ENCODE measurements around the gene STN1. TPM values are rescaled to one million over a fixed set of nuclear protein-coding genes. Genes with fewer than 3 reads are reported as not detected.

Gene STN1
- total RNA-seq, 2 donors from 2014 or later, result 15.5 to 42.7 TPM

DNA sequence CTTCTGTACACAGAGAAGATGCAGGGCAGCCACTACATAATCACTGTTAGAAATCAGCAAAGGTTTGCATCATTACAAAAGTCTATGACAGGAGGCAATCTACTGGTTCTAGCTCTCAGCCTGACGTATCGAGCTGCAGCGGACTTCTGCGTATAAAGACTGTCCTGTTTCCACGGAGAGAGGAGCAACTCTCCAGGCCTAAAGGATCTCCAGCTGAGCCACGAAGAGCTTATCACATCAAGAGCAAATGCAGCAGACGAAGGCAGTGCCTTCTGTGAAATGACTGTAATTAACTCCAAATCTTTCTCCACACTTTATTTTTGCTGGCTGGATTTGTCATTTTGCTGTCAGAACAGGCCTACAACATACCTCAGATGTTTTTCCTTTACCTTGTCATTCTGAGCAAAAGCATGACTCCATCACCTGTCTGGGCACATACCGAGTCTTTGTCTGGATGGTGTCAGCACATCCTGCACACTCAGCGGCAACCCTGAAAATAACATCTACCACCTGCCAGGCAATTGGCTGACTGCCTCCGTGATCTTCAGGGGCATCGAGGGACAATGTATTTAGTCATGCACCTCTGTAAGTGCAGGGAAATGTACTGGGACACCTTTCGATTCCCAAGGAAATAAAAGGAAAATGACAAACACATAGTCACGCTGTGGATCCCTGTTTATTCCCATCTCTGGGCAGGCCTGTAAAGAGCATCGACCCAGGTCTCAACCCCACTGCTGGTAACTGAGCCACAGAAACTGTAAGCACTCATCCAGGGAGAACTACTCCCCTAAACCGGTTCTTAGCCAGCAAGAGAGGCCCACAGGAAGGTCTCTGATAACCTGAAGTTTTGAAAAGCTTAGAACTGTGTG is 36.3 kb downstream of the STN1 start:
- Histone ChIP-seq H3K4me1 (replicated peaks) (no peaks in the 10 kb centered on the region), H3K36me3 (no peaks in the 10 kb centered on the region), H3K9me3 (no peaks in the 10 kb centered on the region), H3K4me3 (no peak overlapping the region), H3K27ac (peak overlapping the region in 1 of 2 donors; percentile 6), H3K27me3 (replicated peaks; ENCODE audit: insufficient read depth) (no peaks in the 10 kb centered on the region)
- WGBS, result 46% methylated on average over 15 of the region's 15 CpGs
- intact Hi-C loops (cut with DNase I), result no loop called here
- TF ChIP-seq, protein P1, sequence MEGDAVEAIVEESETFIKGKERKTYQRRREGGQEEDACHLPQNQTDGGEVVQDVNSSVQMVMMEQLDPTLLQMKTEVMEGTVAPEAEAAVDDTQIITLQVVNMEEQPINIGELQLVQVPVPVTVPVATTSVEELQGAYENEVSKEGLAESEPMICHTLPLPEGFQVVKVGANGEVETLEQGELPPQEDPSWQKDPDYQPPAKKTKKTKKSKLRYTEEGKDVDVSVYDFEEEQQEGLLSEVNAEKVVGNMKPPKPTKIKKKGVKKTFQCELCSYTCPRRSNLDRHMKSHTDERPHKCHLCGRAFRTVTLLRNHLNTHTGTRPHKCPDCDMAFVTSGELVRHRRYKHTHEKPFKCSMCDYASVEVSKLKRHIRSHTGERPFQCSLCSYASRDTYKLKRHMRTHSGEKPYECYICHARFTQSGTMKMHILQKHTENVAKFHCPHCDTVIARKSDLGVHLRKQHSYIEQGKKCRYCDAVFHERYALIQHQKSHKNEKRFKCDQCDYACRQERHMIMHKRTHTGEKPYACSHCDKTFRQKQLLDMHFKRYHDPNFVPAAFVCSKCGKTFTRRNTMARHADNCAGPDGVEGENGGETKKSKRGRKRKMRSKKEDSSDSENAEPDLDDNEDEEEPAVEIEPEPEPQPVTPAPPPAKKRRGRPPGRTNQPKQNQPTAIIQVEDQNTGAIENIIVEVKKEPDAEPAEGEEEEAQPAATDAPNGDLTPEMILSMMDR (IDR thresholded peaks at IDR 0.05), result no peak
- TF ChIP-seq POLR2AphosphoS5 (IDR thresholded peaks at IDR 0.05), result peak; percentile 59
- DNase-seq (ENCODE audit: low spot score), result peak; percentile 57

DNA sequence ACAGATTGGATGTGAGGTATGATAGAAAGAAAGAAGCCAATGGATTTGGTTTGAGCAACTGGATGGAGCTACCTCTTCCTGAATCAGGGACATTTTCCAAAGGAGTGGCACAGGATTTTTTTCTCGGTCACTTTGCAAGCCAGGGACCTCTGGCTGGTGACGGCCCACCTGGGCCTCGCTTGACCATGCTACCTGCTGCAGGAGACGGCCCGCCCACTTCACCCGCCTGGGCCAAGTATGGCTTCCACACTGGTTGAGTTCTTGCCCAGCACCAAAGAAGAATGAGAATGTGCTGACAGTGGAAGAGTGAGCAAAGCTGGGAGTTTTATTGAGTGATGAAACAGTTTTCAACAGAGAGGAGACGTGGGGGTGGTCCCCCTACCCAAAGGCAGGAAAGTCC is 38.2 kb downstream of the STN1 start:
- Histone ChIP-seq H3K4me1 (replicated peaks) (no peaks in the 10 kb centered on the region), H3K27me3 (replicated peaks; ENCODE audit: insufficient read depth) (no peaks in the 10 kb centered on the region), H3K9me3 (no peaks in the 10 kb centered on the region), H3K27ac (no peak overlapping the region), H3K36me3 (no peaks in the 10 kb centered on the region), H3K4me3 (no peak overlapping the region)
- intact Hi-C loops (cut with DNase I), result no loop called here
- 93% methylated on average over 7 of the region's 7 CpGs for WGBS
- DNase-seq (ENCODE audit: low spot score), result no peak
- TF ChIP-seq POLR2A (IDR thresholded peaks at IDR 0.05), result no peak
- no peak for TF ChIP-seq POLR2AphosphoS5 (IDR thresholded peaks at IDR 0.05)
- TF ChIP-seq, protein P1 (IDR thresholded peaks at IDR 0.05), result no peak

DNA sequence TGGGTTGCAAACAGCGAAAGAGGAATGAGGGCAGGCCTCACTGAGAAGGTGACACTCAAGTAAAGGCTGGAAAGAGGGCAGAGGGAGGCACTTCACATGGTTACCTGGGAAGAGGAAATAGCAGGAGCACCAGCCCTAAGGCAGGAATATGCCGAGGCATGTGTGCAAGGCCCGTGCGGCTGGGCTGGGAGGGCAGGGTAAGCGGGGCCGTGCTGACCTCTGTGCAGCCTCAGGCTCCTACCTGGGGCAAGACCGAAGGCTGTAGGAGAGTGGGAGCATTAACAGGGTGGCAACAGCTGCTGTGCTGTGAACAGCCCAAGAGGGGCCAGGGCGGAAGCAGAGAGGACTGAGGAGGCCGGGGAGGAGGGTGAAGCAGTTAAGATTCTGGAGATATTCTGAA is 38.6 kb downstream of the STN1 start:
- H3K36me3 ChIP-seq, result no peaks in the 10 kb centered on the region
- H3K27me3 ChIP-seq (replicated peaks; ENCODE audit: insufficient read depth), result no peaks in the 10 kb centered on the region
- TF ChIP-seq POLR2AphosphoS5 (IDR thresholded peaks at IDR 0.05) (no peak), POLR2A (IDR thresholded peaks at IDR 0.05) (no peak)
- TF ChIP-seq, protein P1 (IDR thresholded peaks at IDR 0.05), result no peak
- H3K4me3 ChIP-seq, result no peak overlapping the region
- H3K27ac ChIP-seq, result no peak overlapping the region
- DNase-seq (ENCODE audit: low spot score), result no peak
- H3K9me3 ChIP-seq, result no peaks in the 10 kb centered on the region
- 87% methylated on average over 9 of the region's 9 CpGs for WGBS
- intact Hi-C loops (cut with DNase I), result no loop called here
- H3K4me1 ChIP-seq (replicated peaks), result no peaks in the 10 kb centered on the region

DNA sequence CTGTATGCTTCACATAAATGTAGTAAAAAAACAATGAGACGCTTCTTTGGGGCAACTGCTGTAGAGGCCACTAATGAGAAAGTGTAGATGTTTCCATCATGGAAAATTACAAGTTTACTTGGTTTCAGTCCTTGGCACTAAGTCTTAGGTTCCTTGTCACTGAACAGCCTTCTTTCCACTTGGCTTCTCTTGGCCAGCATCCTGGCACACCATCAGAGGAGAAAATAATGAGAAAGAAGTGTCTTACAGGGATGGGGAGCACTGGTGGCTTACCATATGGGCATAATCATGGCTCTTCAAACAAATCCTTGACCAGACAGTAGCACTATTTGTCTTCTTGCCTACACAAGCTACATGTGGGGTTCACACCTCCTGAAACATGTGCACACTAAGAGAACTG is 40.1 kb downstream of the STN1 start:
- TF ChIP-seq POLR2AphosphoS5 (IDR thresholded peaks at IDR 0.05) (no peak), POLR2A (IDR thresholded peaks at IDR 0.05) (no peak)
- TF ChIP-seq, protein P1 (IDR thresholded peaks at IDR 0.05), result no peak
- H3K4me3 ChIP-seq, result no peak overlapping the region
- no peaks in the 10 kb centered on the region for H3K9me3 ChIP-seq
- no peak overlapping the region for H3K27ac ChIP-seq
- no peak for DNase-seq (ENCODE audit: low spot score)
- no peaks in the 10 kb centered on the region for H3K4me1 ChIP-seq (replicated peaks)
- no peaks in the 10 kb centered on the region for H3K36me3 ChIP-seq
- WGBS, result 81% methylated on average over 1 of the region's 1 CpG
- intact Hi-C loops (cut with DNase I), result no loop called here
- H3K27me3 ChIP-seq (replicated peaks; ENCODE audit: insufficient read depth), result no peaks in the 10 kb centered on the region

DNA sequence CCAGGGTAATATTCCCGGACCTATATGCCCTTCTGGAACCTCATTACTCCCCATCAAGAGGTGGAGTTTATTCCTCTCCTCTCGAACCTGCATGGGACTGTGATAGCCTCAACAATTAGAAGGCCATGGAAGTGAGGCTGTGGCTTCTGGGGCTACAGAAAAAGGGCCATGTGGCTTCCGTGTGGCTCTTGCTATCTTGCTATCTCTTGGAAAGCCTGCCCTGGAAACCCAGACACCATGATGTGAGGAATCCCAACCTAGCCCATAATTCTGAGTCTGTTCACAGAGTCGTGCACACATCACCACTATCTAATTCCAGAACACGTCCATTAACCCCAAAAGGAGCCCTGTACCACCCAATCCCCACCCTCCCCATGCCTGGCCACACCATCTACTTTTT is 41.8 kb downstream of the STN1 start:
- H3K36me3 ChIP-seq, result no peaks in the 10 kb centered on the region
- TF ChIP-seq, protein P1 (IDR thresholded peaks at IDR 0.05), result no peak
- TF ChIP-seq POLR2A (IDR thresholded peaks at IDR 0.05) (no peak), POLR2AphosphoS5 (IDR thresholded peaks at IDR 0.05) (no peak)
- DNase-seq (ENCODE audit: low spot score), result no peak
- 83% methylated on average over 5 of the region's 5 CpGs for WGBS
- no peak overlapping the region for H3K27ac ChIP-seq
- no peaks in the 10 kb centered on the region for H3K27me3 ChIP-seq (replicated peaks; ENCODE audit: insufficient read depth)
- no peaks in the 10 kb centered on the region for H3K4me1 ChIP-seq (replicated peaks)
- no peak overlapping the region for H3K4me3 ChIP-seq
- intact Hi-C loops (cut with DNase I), result no loop called here
- no peaks in the 10 kb centered on the region for H3K9me3 ChIP-seq
